Activated CD4-positive, alpha-beta memory T cell treated with anti-CD3 and anti-CD28 coated beads for 36 hours (primary cell): Measurements from ENCODE around the gene AMOTL1. TPM values are rescaled to one million over a fixed set of nuclear protein-coding genes. Genes with fewer than 3 reads are reported as not detected.
"Not testable (repeated sequence)": the region's sequence is repeated elsewhere in the genome, so short reads cannot be mapped to it uniquely, and the experiment has no call there.

Experiments
- CTCF ChIA-PET: fragments of 350-600 bp; sonication (Branson Sonifier 250); formaldehyde crosslinking; loops from one replicate; lab custom pipeline; 2021; ENCODE audit warnings: antibody characterized with exemption, inconsistent platforms; lab: Charles Lee
- POLR2A ChIA-PET: fragments of 350-600 bp; sonication (Branson Sonifier 250); formaldehyde crosslinking; loops from one replicate; lab custom pipeline; 2021; ENCODE audit warnings: antibody characterized with exemption; lab: Charles Lee
- DNase-seq: peaks from one replicate; pipeline ENCODE4 v3.0.0-alpha.2; 2020
- H3K27ac Mint-ChIP-seq: one replicate; pipeline ENCODE4 v1.8.0; 2021; ENCODE audit warnings: mixed read lengths
- H3K27me3 Mint-ChIP-seq: one replicate; pipeline ENCODE4 v1.8.0; 2021; ENCODE audit warnings: mixed read lengths
- H3K36me3 Mint-ChIP-seq: one replicate; pipeline ENCODE4 v1.8.0; 2021; ENCODE audit warnings: mixed read lengths
- H3K4me1 Mint-ChIP-seq: one replicate; pipeline ENCODE4 v1.8.0; 2021; ENCODE audit warnings: low read depth, mixed read lengths
- H3K4me3 Mint-ChIP-seq: one replicate; pipeline ENCODE4 v1.8.0; 2021; ENCODE audit warnings: mild to moderate bottlenecking, mixed read lengths
- H3K9me3 Mint-ChIP-seq: one replicate; pipeline ENCODE4 v1.8.0; 2021; ENCODE audit warnings: mixed read lengths
- intact Hi-C: fragments of 100-400 bp; cut with micrococcal nuclease; formaldehyde crosslinking; loops from one replicate; pipeline ENCODE4 v1.15.1; 2023
- total RNA-seq, 2 experiments: library from RNA; stranded (reverse); gene quantifications; one replicate each; pipeline ENCODE4 v1.2.3, GENCODE V29; 2021

AMOTL1 gene
- total RNA-seq, 2 experiments from 2014 or later, result 0.24 to 0.31 TPM

GRCh38 chr11:94801866-94802460 is 33.8 kb downstream of the AMOTL1 start:
- intact Hi-C loops, result no loop called here
- ChIA-PET CTCF (no interaction called here), POLR2A (no interaction called here)
- Mint-ChIP-seq H3K4me3 (no peak overlapping the region), H3K36me3 (no peaks in the 10 kb centered on the region), H3K4me1 (no peaks in the 10 kb centered on the region), H3K27me3 (no peaks in the 10 kb centered on the region), H3K9me3 (no peaks in the 10 kb centered on the region), H3K27ac (no peak overlapping the region)
- DNase-seq, result no peak

GRCh38 chr11:94802501-94802900 is 34.3 kb downstream of the AMOTL1 start:
- H3K27me3 Mint-ChIP-seq, result no peaks in the 10 kb centered on the region
- no peaks in the 10 kb centered on the region for H3K36me3 Mint-ChIP-seq
- ChIA-PET CTCF (no interaction called here), POLR2A (no interaction called here)
- DNase-seq, result no peak
- no peaks in the 10 kb centered on the region for H3K4me1 Mint-ChIP-seq
- no peak overlapping the region for H3K4me3 Mint-ChIP-seq
- H3K27ac Mint-ChIP-seq, result no peak overlapping the region
- H3K9me3 Mint-ChIP-seq, result no peaks in the 10 kb centered on the region
- intact Hi-C loops, result no loop called here

GRCh38 chr11:94803491-94803890 is 35.3 kb downstream of the AMOTL1 start:
- Mint-ChIP-seq H3K36me3 (no peaks in the 10 kb centered on the region), H3K27me3 (no peaks in the 10 kb centered on the region), H3K9me3 (no peaks in the 10 kb centered on the region), H3K27ac (no peak overlapping the region), H3K4me1 (no peaks in the 10 kb centered on the region), H3K4me3 (no peak overlapping the region)
- no peak for DNase-seq
- POLR2A ChIA-PET, result no interaction called here
- intact Hi-C loops, result no loop called here
- CTCF ChIA-PET, result no interaction called here

- no peaks in the 10 kb centered on the region for H3K27me3 Mint-ChIP-seq
- no peaks in the 10 kb centered on the region for H3K4me1 Mint-ChIP-seq
- no peak overlapping the region for H3K27ac Mint-ChIP-seq
- CTCF ChIA-PET, result no interaction called here
- DNase-seq, result no peak
- H3K4me3 Mint-ChIP-seq, result no peak overlapping the region
- POLR2A ChIA-PET, result no interaction called here
- intact Hi-C loops, result no loop called here
- no peaks in the 10 kb centered on the region for H3K9me3 Mint-ChIP-seq
- no peaks in the 10 kb centered on the region for H3K36me3 Mint-ChIP-seq
Measured at GRCh38 chr11:94804874-94805273, 36.7 kb downstream of the AMOTL1 start.

- Mint-ChIP-seq H3K4me1 (no peaks in the 10 kb centered on the region), H3K36me3 (no peaks in the 10 kb centered on the region), H3K4me3 (no peak overlapping the region), H3K27me3 (peaks cover 2% of the 10 kb centered on the region), H3K27ac (no peak overlapping the region), H3K9me3 (no peaks in the 10 kb centered on the region)
- ChIA-PET CTCF (no interaction called here), POLR2A (no interaction called here)
- intact Hi-C loops, result no loop called here
- no peak for DNase-seq
Measured at GRCh38 chr11:94806014-94806413, 37.9 kb downstream of the AMOTL1 start.

GRCh38 chr11:94806419-94806818 is 38.3 kb downstream of the AMOTL1 start:
- no peaks in the 10 kb centered on the region for H3K4me1 Mint-ChIP-seq
- ChIA-PET CTCF (no interaction called here), POLR2A (no interaction called here)
- H3K27ac Mint-ChIP-seq, result no peak overlapping the region
- peaks cover 2% of the 10 kb centered on the region for H3K27me3 Mint-ChIP-seq
- H3K9me3 Mint-ChIP-seq, result no peaks in the 10 kb centered on the region
- intact Hi-C loops, result no loop called here
- no peak for DNase-seq
- H3K4me3 Mint-ChIP-seq, result no peak overlapping the region
- no peaks in the 10 kb centered on the region for H3K36me3 Mint-ChIP-seq

- CTCF ChIA-PET, result no interaction called here
- no peaks in the 10 kb centered on the region for H3K4me1 Mint-ChIP-seq
- no peak overlapping the region for H3K4me3 Mint-ChIP-seq
- no peak for DNase-seq
- H3K36me3 Mint-ChIP-seq, result no peaks in the 10 kb centered on the region
- no peak overlapping the region for H3K27ac Mint-ChIP-seq
- intact Hi-C loops, result no loop called here
- no peaks in the 10 kb centered on the region for H3K9me3 Mint-ChIP-seq
- POLR2A ChIA-PET, result no interaction called here
- H3K27me3 Mint-ChIP-seq, result peaks cover 2% of the 10 kb centered on the region
Measured at GRCh38 chr11:94809251-94809650, 41.1 kb downstream of the AMOTL1 start.

- H3K4me3 Mint-ChIP-seq, H3K27ac Mint-ChIP-seq, H3K4me1 Mint-ChIP-seq, H3K9me3 Mint-ChIP-seq, DNase-seq, intact Hi-C loops, POLR2A ChIA-PET, H3K36me3 Mint-ChIP-seq, H3K27me3 Mint-ChIP-seq: not testable (repeated sequence)
- CTCF ChIA-PET, result interaction anchor here (1.1 kb wide), 1 partner anchor 24 kb away, joined by 3 read pairs; no protein-coding TSS in a partner anchor
Measured at GRCh38 chr11:94812724-94813720, 44.9 kb downstream of the AMOTL1 start.

GRCh38 chr11:94814272-94814976 is 46.3 kb downstream of the AMOTL1 start:
- Mint-ChIP-seq H3K9me3 (peaks cover 3% of the 10 kb centered on the region), H3K4me1 (no peaks in the 10 kb centered on the region), H3K4me3 (no peak overlapping the region), H3K36me3 (no peaks in the 10 kb centered on the region), H3K27ac (no peak overlapping the region), H3K27me3 (peaks cover 2% of the 10 kb centered on the region)
- no peak for DNase-seq
- POLR2A ChIA-PET, result no interaction called here
- CTCF ChIA-PET, result no interaction called here
- intact Hi-C loops, result no loop called here

- Mint-ChIP-seq H3K36me3 (no peaks in the 10 kb centered on the region), H3K27me3 (no peaks in the 10 kb centered on the region), H3K4me1 (no peaks in the 10 kb centered on the region), H3K27ac (no peak overlapping the region), H3K9me3 (peaks cover 3% of the 10 kb centered on the region), H3K4me3 (no peak overlapping the region)
- POLR2A ChIA-PET, result no interaction called here
- CTCF ChIA-PET, result no interaction called here
- DNase-seq, result no peak
- intact Hi-C loops, result no loop called here
Measured at GRCh38 chr11:94815705-94816344, 47.7 kb downstream of the AMOTL1 start.

GRCh38 chr11:94820480-94820879 is 52.3 kb downstream of the AMOTL1 start:
- Mint-ChIP-seq H3K27me3 (no peaks in the 10 kb centered on the region), H3K36me3 (no peaks in the 10 kb centered on the region), H3K4me1 (no peaks in the 10 kb centered on the region), H3K4me3 (no peak overlapping the region), H3K27ac (no peak overlapping the region), H3K9me3 (peaks cover 3% of the 10 kb centered on the region)
- DNase-seq, result no peak
- ChIA-PET POLR2A (no interaction called here), CTCF (interaction anchor here (1.5 kb wide), 1 partner anchor 57 kb away, joined by 3 read pairs; no protein-coding TSS in a partner anchor)
- intact Hi-C loops, result no loop called here

- CTCF ChIA-PET, result no interaction called here
Measured at GRCh38 chr11:94821439-94821838, 53.3 kb downstream of the AMOTL1 start.

More at GRCh38 chr11:94821439-94821838, 53.3 kb downstream of the AMOTL1 start:
- Mint-ChIP-seq H3K4me1 (no peaks in the 10 kb centered on the region), H3K27me3 (no peaks in the 10 kb centered on the region), H3K4me3 (no peak overlapping the region), H3K27ac (no peak overlapping the region), H3K9me3 (no peaks in the 10 kb centered on the region), H3K36me3 (no peaks in the 10 kb centered on the region)
- no peak for DNase-seq
- intact Hi-C loops, result no loop called here
- POLR2A ChIA-PET, result no interaction called here
